GM10847 (cell line): ENCODE results near the gene OPCML.

ENCODE experiments used
- POLR2A ChIP-seq: IDR thresholded peaks from 2 replicates; pipeline ENCODE4 v1.6.1; 2011; ENCODE audit not compliant: insufficient read length; ENCODE audit errors: extremely low read depth

OPCML gene

GRCh38 chr11:132814410-132814809 lies 717.9 kb downstream of the OPCML start:
- no peak for TF ChIP-seq POLR2A

- no peak for TF ChIP-seq POLR2A
Measured at GRCh38 chr11:132811649-132812048, 720.7 kb downstream of the OPCML start.

GRCh38 chr11:132809070-132809469 lies 723.2 kb downstream of the OPCML start:
- TF ChIP-seq POLR2A: no peak

GRCh38 chr11:132804258-132804657 lies 728.0 kb downstream of the OPCML start:
- TF ChIP-seq POLR2A: no peak

- no peak for TF ChIP-seq POLR2A
Measured at GRCh38 chr11:132803436-132803835, 728.9 kb downstream of the OPCML start.

GRCh38 chr11:132802947-132803346 lies 729.4 kb downstream of the OPCML start:
- TF ChIP-seq POLR2A: no peak

GRCh38 chr11:132793831-132794230 lies 738.5 kb downstream of the OPCML start:
- TF ChIP-seq POLR2A: no peak

GRCh38 chr11:132792341-132793140 lies 739.8 kb downstream of the OPCML start:
- TF ChIP-seq POLR2A: no peak

GRCh38 chr11:132790971-132791370 lies 741.3 kb downstream of the OPCML start:
- no peak for TF ChIP-seq POLR2A

- no peak for TF ChIP-seq POLR2A
Measured at GRCh38 chr11:132790466-132790865, 741.8 kb downstream of the OPCML start.

GRCh38 chr11:132788816-132789325 lies 743.4 kb downstream of the OPCML start:
- no peak for TF ChIP-seq POLR2A

GRCh38 chr11:132785878-132786277 lies 746.4 kb downstream of the OPCML start:
- TF ChIP-seq POLR2A: no peak

- no peak for TF ChIP-seq POLR2A
Measured at GRCh38 chr11:132784441-132784840, 747.9 kb downstream of the OPCML start.

- TF ChIP-seq POLR2A: no peak
Measured at GRCh38 chr11:132782102-132782501, 750.2 kb downstream of the OPCML start.

GRCh38 chr11:132780046-132780445 lies 752.3 kb downstream of the OPCML start:
- no peak for TF ChIP-seq POLR2A

- TF ChIP-seq POLR2A: no peak
Measured at GRCh38 chr11:132779497-132779896, 752.8 kb downstream of the OPCML start.

GRCh38 chr11:132777067-132777975 lies 755.0 kb downstream of the OPCML start:
- no peak for TF ChIP-seq POLR2A

GRCh38 chr11:132773751-132774150 lies 758.5 kb downstream of the OPCML start:
- no peak for TF ChIP-seq POLR2A
